SK-N-SH treated with all-trans-retinoic acid at 6 μM for 48 hours (cell line): Measurements from ENCODE around the gene ACKR1.

Experiments
- ATAC-seq: fragments of 200-7000 bp; cut with Tn5 transposase; 3 replicates; pipeline ENCODE4 v1.9.1; 2020; ENCODE audit warnings: mild to moderate bottlenecking, moderate library complexity
- ARNTL ChIP-seq: fragments of 450-650 bp; formaldehyde crosslinking; IDR thresholded peaks from 2 replicates; pipeline ENCODE4 v1.5.0; 2020; ENCODE audit warnings: low read depth, mild to moderate bottlenecking, moderate library complexity, borderline replicate concordance
- BACH2 ChIP-seq: fragments of 250-450 bp; sonication (Bioruptor Pico); IDR thresholded peaks from 2 replicates; pipeline ENCODE4 v1.9.0; 2021; ENCODE audit warnings: mild to moderate bottlenecking, borderline replicate concordance
- CSDC2 ChIP-seq: fragments of 250-450 bp; sonication (Bioruptor Pico); IDR thresholded peaks from 2 replicates; pipeline ENCODE4 v1.5.0; 2020; ENCODE audit warnings: mild to moderate bottlenecking, moderate library complexity
- ESRRG ChIP-seq: fragments of 250-450 bp; sonication (Bioruptor Pico); IDR thresholded peaks from 2 replicates; pipeline ENCODE4 v1.6.1; 2021; ENCODE audit warnings: mild to moderate bottlenecking
- GLIS3 ChIP-seq: fragments of 250-450 bp; sonication (Bioruptor Pico); IDR thresholded peaks from 2 replicates; pipeline ENCODE4 v1.5.0; 2020; ENCODE audit warnings: mild to moderate bottlenecking, moderate library complexity
- ISL1 ChIP-seq: fragments of 250-450 bp; sonication (Bioruptor Pico); IDR thresholded peaks from 2 replicates; pipeline ENCODE4 v2.1.2; 2022; ENCODE audit warnings: mild to moderate bottlenecking, moderate library complexity
- OSR1 ChIP-seq: fragments of 250-450 bp; sonication (Bioruptor Pico); IDR thresholded peaks from 2 replicates; pipeline ENCODE4 v1.8.0; 2022; ENCODE audit warnings: moderate library complexity, mild to moderate bottlenecking, inconsistent platforms
- PATZ1 ChIP-seq: fragments of 250-450 bp; sonication (Bioruptor Pico); IDR thresholded peaks from 2 replicates; pipeline ENCODE4 v1.8.0; 2020; ENCODE audit warnings: mild to moderate bottlenecking, moderate library complexity, borderline replicate concordance
- PPARA ChIP-seq: fragments of 250-450 bp; sonication (Bioruptor Pico); IDR thresholded peaks from 2 replicates; pipeline ENCODE4 v1.5.0; 2020; ENCODE audit warnings: mild to moderate bottlenecking, borderline replicate concordance
- RARB ChIP-seq: fragments of 250-450 bp; sonication (Bioruptor Pico); IDR thresholded peaks from 2 replicates; pipeline ENCODE4 v1.8.0; 2021; ENCODE audit warnings: mild to moderate bottlenecking, moderate library complexity
- SNAI2 ChIP-seq: fragments of 250-450 bp; sonication (Bioruptor Pico); IDR thresholded peaks from 2 replicates; pipeline ENCODE4 v1.5.0; 2020; ENCODE audit warnings: mild to moderate bottlenecking, moderate library complexity
- TCF4 ChIP-seq: fragments of 250-450 bp; sonication (Bioruptor Pico); IDR thresholded peaks from 2 replicates; pipeline ENCODE4 v1.8.0; 2021; ENCODE audit warnings: mild to moderate bottlenecking, moderate library complexity, borderline replicate concordance
- TOX ChIP-seq: fragments of 250-450 bp; sonication (Bioruptor Pico); IDR thresholded peaks from 2 replicates; pipeline ENCODE4 v1.8.0; 2021; ENCODE audit warnings: mild to moderate bottlenecking, moderate library complexity, borderline replicate concordance
- TSHZ2 ChIP-seq: fragments of 250-450 bp; sonication (Bioruptor Pico); IDR thresholded peaks from 2 replicates; pipeline ENCODE4 v1.5.0; 2020; ENCODE audit warnings: mild to moderate bottlenecking, moderate library complexity
- ZC3H10 ChIP-seq: fragments of 250-450 bp; sonication (Bioruptor Pico); IDR thresholded peaks from 2 replicates; pipeline ENCODE4 v1.5.1; 2021; ENCODE audit warnings: mild to moderate bottlenecking, moderate library complexity
- ZFP3 ChIP-seq: fragments of 250-450 bp; sonication (Bioruptor Pico); IDR thresholded peaks from 2 replicates; pipeline ENCODE4 v1.5.0; 2020; ENCODE audit warnings: mild to moderate bottlenecking, moderate library complexity
- ZFP30 ChIP-seq: fragments of 450-650 bp; formaldehyde crosslinking; IDR thresholded peaks from 2 replicates; pipeline ENCODE4 v1.5.0; 2022; ENCODE audit warnings: mild to moderate bottlenecking, moderate library complexity
- ZNF565 ChIP-seq: fragments of 450-650 bp; formaldehyde crosslinking; conservative IDR thresholded peaks from 2 replicates; pipeline ENCODE4 v1.5.0; 2020; ENCODE audit warnings: low read depth, mild to moderate bottlenecking, moderate library complexity
- ZNF70 ChIP-seq: fragments of 450-650 bp; formaldehyde crosslinking; IDR thresholded peaks from 2 replicates; pipeline ENCODE4 v1.5.0; 2020; ENCODE audit warnings: mild to moderate bottlenecking, moderate library complexity
- ZNF8 ChIP-seq: fragments of 450-650 bp; formaldehyde crosslinking; IDR thresholded peaks from 2 replicates; pipeline ENCODE4 v1.5.0; 2020; ENCODE audit warnings: mild to moderate bottlenecking, moderate library complexity
- TF ChIP-seq, protein P1 (sequence below): fragments of 250-450 bp; sonication (Bioruptor Pico); IDR thresholded peaks from 2 replicates; pipeline ENCODE4 v1.5.1; 2020; ENCODE audit warnings: low read depth, mild to moderate bottlenecking, moderate library complexity
- TF ChIP-seq, protein P2 (sequence below): fragments of 250-450 bp; sonication (Bioruptor Pico); IDR thresholded peaks from 2 replicates; pipeline ENCODE4 v1.5.1; 2021; ENCODE audit warnings: mild to moderate bottlenecking, moderate library complexity

ACKR1 gene

GRCh38 chr1:159173320-159173719, 31.4 kb upstream of the ACKR1 start:
- ATAC-seq: no peak
- TF ChIP-seq ZNF565 (CRISPR knock-in tag) (no peak), ZFP30 (CRISPR knock-in tag) (no peak), ISL1 (CRISPR knock-in tag) (no peak), ZNF70 (CRISPR knock-in tag) (no peak), TOX (CRISPR knock-in tag) (no peak), BACH2 (CRISPR knock-in tag) (no peak), SNAI2 (CRISPR knock-in tag) (no peak), GLIS3 (CRISPR knock-in tag) (no peak), ZFP3 (CRISPR knock-in tag) (no peak), RARB (no peak), TSHZ2 (no peak), ZC3H10 (CRISPR knock-in tag) (no peak), OSR1 (no peak), CSDC2 (CRISPR knock-in tag) (no peak), ARNTL (CRISPR knock-in tag) (no peak), TCF4 (CRISPR knock-in tag) (no peak), PPARA (CRISPR knock-in tag) (no peak)
- TF ChIP-seq, protein P1, sequence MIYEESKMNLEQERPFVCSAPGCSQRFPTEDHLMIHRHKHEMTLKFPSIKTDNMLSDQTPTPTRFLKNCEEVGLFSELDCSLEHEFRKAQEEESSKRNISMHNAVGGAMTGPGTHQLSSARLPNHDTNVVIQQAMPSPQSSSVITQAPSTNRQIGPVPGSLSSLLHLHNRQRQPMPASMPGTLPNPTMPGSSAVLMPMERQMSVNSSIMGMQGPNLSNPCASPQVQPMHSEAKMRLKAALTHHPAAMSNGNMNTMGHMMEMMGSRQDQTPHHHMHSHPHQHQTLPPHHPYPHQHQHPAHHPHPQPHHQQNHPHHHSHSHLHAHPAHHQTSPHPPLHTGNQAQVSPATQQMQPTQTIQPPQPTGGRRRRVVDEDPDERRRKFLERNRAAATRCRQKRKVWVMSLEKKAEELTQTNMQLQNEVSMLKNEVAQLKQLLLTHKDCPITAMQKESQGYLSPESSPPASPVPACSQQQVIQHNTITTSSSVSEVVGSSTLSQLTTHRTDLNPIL (CRISPR knock-in tag): no peak
- TF ChIP-seq, protein P2, sequence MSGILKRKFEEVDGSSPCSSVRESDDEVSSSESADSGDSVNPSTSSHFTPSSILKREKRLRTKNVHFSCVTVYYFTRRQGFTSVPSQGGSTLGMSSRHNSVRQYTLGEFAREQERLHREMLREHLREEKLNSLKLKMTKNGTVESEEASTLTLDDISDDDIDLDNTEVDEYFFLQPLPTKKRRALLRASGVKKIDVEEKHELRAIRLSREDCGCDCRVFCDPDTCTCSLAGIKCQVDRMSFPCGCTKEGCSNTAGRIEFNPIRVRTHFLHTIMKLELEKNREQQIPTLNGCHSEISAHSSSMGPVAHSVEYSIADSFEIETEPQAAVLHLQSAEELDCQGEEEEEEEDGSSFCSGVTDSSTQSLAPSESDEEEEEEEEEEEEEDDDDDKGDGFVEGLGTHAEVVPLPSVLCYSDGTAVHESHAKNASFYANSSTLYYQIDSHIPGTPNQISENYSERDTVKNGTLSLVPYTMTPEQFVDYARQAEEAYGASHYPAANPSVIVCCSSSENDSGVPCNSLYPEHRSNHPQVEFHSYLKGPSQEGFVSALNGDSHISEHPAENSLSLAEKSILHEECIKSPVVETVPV (CRISPR knock-in tag): no peak
- TF ChIP-seq, all 23 proteins: peak for 0

GRCh38 chr1:159175571-159175970, 29.1 kb upstream of the ACKR1 start:
- ATAC-seq: no peak
- no peak for TF ChIP-seq ZNF565 (CRISPR knock-in tag)
- no peak for TF ChIP-seq ZNF8 (CRISPR knock-in tag)
- TF ChIP-seq BACH2 (CRISPR knock-in tag): no peak
- TF ChIP-seq ZNF70 (CRISPR knock-in tag): no peak
- no peak for TF ChIP-seq TSHZ2
- no peak for TF ChIP-seq CSDC2 (CRISPR knock-in tag)
- no peak for TF ChIP-seq TCF4 (CRISPR knock-in tag)
- no peak for TF ChIP-seq OSR1
- TF ChIP-seq, protein P2 (CRISPR knock-in tag): no peak
- no peak for TF ChIP-seq ZC3H10 (CRISPR knock-in tag)
- TF ChIP-seq ESRRG (CRISPR knock-in tag): no peak
- TF ChIP-seq RARB: no peak
- TF ChIP-seq ARNTL (CRISPR knock-in tag): no peak
- no peak for TF ChIP-seq ZFP3 (CRISPR knock-in tag)
- TF ChIP-seq, protein P1 (CRISPR knock-in tag): no peak
- no peak for TF ChIP-seq PATZ1 (CRISPR knock-in tag)
- TF ChIP-seq TOX (CRISPR knock-in tag): no peak
